ENCODE data around the gene KCNH4.

The KCNH4 gene

DNA sequence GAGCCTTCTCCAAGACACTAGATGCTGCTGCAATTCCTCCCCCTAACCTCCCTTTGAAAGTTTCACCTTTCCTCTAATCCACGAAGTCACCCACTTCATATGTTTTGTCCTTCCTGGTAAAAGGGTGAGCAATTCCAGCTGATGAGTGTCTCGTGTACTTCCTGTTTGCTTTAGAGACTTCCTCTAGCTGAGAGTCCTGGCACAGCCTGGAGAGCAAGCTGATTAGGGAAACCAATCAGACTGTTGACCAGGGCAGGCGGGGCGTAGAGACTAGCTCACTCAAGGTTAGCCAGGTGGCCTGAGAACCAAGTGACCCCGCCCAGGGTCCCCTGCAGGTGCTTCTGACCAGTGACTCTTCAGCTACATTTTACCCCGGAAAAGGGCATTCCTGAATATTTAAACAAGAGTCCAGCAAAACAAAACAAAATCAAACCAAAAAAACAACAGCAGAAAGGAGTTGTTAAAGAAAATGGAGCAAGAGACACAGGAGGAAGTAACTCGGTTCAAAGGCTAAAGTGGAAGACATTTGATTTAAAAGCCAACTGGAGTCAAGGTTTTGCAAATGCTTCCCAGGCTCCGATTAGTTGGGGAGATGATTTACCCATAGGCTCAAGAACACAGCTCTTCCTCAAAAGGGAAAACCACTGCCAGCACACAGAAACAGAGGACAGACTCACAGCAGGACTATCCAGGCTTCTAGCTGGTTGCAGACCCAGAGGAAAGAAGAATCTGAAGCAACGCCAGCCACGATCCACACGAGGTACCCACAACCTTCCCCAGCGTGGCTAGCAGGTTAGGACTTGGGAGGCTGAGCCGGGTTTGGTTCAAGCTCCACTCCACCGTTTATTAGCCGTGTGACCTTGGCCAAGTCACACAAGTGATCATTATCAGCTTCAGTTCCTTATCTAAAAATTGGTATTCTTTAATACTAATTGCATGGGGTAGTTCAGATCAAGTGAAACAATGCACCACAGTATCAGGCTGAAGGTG is 45.0 kb downstream of the KCNH4 start:
- DNase-seq = no peak

DNA sequence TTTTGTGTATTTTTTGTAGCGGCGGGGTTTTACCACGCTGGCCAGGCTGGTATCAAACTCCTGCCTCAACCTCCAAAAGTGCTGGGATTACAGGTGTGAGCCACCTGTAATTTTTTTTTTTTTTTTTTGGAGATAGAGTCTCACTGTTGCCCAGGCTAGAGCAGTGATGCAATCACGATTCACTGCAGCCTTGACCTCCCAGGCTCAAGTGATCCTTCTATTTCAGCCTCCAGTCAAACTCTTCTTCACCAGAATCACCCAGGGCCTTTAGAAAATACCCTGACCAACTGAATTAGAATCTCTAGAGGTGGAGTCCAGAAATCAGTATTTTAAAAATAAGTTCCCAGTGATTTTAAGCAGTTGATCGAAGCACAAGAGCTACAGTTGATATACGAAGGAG is 45.8 kb downstream of the KCNH4 start:
- DNase-seq = no peak

DNA sequence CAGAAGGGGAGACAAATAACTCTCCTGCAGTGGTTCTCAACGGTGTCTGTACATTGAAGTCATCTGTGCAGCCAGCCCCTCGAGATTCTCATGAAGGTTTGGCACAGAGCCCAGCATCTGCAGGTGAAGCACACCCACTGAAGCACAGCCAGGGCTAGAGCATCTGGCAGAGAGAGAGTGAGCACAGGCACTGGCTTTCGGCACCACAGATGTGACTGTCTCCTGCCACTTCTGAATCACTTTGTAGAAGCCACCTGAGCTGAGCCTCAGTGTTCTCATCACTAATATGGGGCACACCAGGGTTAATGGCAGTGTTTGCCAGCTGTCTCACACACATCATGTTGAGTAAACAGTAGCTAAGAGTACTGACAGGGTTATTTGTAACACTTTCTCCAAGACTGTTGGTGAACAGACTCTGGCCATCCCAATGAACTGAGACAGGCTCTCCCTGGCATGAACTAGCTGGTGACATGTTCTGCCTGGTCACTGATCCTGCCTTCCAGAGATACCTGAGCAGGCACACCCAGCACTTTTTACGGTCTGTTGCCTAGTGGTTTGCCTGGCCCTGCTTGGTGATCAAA is 47.4 kb downstream of the KCNH4 start:
- DNase-seq = peak; percentile 21

DNA sequence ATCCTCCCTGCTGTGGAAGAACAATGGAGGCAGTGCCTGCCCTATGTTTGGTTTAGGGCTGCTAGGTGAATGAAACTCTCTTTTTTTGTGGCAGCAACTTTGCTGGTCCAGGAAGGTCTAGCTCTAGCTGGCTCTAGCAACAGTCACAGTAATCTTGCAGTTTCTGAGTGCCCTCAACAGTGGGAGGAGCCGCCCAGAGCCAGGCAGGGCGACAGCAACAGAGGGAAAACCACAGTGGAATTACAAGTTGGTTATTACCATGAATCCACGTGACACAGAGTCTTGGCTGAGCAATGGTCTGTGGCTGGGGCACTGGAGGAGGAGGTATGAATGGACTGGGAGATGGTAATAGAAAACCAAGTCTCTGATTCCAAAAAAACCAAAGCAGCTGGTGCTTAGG is 48.0 kb downstream of the KCNH4 start:
- peak; percentile 36 for DNase-seq

DNA sequence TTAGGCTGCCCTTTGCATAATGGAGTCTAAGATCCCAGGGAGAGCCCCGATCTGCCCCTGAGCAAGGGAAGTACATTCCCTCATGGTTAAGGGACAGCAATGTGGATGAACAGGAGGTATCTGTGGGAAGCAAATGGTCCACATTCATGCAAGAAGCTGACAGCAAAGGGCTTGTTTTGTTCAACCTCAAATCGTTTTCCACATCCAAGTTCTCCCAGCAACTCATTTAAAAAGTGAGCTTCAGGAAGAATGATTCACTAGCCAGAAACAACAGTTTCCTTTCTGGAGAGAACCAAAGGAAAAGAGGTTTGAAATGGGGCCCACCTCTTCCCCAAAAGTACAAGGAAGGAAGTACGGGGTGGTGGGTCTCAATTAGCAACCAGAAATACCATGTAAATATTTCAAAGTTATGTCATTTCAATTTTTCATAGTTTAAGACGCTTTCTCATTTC is 48.9 kb downstream of the KCNH4 start:
- no peak for DNase-seq

DNA sequence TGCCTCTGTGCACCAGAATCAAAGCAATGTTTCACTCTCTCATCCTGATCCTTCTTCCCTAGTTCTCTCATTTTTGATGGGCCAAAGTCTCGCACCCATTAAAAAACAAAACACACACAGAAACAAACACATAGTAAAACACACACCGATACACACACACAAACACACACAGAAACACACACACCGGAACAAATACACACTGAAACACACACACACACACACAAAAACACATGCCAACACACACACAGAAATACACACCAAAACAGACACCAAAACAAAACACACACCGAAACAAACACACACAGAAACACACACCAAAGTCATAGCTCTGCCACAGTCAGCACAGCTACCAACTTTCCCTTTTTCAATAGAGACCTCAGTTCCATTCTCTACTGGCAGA is 49.7 kb downstream of the KCNH4 start:
- DNase-seq = no peak

DNA sequence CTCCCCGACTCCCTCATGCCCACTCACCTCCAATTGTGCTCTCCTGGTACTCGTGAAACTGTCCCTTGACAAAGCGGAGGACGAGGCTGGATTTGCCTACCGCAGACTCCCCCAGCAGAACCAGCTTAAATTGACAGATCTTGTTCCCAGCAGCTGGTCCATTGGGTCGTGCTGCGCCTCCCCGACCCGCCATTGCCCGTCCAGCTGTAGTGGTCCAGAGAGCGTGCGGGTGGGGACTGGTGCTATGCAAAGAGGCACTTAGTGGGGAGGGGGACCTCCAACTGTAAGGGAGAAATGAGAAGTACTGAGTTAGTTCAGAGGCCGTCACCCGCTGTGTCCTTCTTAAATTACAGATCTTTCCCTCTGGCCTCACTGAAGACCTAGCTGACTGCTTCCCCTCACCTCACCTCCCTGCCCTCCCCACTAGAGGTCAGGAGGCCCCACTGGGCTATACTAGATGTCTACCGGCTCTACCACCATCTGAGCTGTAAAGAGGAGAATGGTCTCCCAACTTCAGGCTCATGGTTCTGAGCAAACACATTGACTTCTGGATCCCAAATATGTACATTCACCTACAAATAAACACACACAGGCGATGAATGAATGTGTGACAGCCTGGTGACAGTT is 50.5 kb downstream of the KCNH4 start:
- DNase-seq = no peak

DNA sequence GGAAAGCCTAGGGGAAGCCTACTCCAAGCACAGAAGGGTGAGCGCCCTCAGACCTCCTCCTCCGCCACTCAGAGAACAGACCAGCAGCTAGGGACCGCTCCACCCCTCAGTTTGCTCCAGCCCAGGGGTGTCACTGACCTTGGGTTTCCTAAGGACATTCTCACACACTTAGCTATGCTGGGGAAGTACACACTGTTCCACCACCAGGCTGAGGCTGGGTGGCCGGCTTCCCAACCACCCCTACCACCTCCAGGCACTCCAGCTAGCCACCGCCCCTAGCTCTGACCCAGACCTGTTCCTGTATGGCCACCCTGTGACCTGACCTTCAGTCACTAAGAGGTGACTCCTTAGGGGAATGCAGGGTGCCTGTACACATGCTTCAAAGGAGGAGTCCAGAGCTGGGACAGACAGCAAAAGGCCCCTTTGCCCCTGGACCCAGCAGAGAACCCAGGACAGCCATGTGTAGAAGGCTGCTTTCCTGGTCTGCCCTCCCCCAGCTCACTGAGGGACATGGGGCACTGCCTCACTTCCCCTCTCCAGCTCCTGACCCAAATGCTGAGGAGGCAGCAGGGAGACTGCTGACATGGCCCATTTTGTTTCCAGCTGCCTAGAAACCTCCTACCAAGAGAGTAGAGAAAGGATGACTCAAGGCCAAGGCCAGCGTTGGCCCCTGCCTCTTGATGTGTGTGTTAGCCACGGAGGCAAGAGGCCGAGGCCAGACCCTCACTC is 51.7 kb downstream of the KCNH4 start:
- no peak for DNase-seq

DNA sequence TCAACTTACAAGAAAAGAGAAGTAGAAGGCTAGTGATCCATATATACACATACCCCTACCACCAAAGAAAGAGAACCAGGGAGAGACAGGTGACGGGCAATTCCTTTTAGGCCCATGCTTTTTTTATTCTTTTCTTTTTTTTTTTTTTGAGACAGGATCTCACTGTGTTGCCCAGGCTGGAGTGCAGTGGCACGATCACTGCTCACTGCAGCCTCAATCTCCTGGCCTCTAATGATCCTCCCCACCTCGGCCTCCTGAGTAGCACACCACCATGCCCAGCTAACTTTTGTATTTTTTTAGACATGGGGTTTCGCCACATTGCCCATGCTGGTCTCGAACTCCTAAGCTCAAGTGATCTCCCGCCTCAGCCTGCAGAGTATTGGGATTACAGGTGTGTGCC is 53.5 kb downstream of the KCNH4 start:
- no peak for DNase-seq

DNA sequence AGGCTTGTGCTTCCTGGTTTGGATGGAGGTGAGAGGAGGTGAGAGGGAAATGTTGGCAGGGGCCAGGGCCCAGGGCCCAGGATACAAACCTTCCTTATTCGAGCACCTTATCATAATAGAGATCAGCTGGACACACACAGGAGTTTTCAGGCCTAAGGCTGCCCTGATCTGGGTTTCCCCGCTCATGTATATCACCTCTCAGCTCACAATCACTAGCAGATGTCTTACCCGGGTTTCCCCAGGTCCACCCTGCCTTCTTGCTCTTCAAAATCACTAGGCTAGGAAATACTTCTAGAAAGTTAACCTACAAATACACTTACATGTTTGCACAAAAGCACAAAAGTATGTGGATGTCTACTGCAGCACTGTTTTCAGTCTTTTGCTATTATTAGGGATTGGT is 54.1 kb downstream of the KCNH4 start:
- DNase-seq = no peak

DNA sequence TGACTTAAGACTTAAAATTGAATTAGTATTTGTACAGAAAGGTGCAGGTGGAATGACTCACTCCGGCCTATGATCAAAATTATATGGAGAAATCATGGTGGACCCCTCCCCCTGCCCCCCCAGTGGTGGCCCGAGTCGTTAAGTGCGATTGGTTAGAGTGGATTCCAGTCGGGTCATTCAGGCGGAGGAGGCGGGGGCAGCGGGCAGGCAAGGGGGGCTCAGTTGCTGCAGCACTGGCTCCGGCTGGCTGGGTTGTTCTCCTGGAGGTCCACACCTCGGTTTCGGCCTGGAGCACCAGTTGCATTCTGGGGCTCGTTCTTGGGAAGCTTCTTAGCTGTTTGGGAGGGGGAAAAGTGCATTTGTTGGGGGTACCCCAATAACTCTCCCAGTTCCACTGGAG is 55.4 kb downstream of the KCNH4 start:
- DNase-seq = no peak

DNA sequence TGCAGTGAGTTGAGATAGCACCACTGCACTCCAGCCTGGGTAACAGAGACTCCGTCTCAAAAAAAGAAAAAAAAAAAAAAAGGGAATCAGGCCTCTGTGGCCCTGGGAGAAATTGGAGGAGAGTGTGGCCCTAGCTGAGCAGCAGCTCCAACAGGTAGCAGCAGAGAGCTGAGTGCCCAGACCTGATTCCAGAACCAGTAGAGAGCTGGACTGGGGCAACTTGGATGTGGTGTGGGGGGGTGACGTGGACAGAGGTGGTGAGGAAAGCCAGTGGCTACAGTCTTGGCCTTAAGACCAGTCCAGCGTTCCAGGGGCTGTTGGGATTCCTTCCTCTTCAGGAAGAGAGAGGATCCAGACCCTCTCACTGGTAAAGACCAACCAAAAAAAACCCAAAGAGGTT is 56.7 kb downstream of the KCNH4 start:
- DNase-seq = no peak

DNA sequence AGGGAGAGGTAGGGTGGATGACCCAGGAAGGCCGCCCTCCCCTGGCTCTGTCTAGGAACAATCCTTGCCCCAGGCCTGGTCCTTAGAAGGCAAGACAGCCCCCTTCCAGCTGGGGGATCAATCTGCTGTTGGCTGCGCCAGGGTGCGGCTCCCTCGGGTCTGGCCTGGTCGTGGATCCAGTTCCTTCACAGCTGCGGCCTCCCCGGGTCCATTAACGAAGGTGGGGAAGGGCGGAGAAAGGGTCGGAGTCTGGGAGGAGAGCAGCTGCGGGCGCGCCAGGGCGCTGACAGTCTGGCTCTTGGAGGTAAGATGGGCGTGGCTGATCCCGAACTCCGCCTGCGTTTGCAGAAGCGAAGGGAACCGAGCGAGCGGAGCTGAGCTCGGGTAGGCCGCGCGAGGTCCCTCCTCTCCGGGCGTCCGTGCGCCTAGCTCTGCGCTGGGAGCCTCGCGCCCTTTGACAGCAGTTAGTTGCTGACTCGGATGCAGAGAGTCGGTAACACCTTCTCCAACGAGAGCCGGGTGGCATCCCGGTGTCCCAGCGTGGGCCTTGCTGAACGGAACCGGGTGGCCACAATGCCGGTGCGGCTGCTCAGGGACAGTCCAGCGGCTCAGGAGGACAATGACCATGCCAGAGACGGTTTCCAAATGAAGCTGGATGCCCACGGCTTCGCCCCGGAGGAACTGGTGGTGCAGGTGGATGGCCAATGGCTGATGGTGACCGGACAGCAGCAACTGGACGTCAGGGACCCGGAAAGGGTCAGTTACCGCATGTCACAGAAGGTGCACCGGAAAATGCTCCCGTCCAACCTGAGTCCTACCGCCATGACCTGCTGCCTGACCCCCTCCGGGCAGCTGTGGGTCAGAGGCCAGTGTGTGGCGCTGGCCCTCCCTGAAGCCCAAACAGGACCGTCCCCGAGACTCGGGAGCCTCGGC is 58.3 kb downstream of the KCNH4 start, which contains the start of gene HSPB9:
TSS of gene HSPB9 (plus strand) at position 434 of the 933 bp plus-strand sequence. CDS start at position 481, 47 bp downstream.
- DNase-seq = no peak

DNA sequence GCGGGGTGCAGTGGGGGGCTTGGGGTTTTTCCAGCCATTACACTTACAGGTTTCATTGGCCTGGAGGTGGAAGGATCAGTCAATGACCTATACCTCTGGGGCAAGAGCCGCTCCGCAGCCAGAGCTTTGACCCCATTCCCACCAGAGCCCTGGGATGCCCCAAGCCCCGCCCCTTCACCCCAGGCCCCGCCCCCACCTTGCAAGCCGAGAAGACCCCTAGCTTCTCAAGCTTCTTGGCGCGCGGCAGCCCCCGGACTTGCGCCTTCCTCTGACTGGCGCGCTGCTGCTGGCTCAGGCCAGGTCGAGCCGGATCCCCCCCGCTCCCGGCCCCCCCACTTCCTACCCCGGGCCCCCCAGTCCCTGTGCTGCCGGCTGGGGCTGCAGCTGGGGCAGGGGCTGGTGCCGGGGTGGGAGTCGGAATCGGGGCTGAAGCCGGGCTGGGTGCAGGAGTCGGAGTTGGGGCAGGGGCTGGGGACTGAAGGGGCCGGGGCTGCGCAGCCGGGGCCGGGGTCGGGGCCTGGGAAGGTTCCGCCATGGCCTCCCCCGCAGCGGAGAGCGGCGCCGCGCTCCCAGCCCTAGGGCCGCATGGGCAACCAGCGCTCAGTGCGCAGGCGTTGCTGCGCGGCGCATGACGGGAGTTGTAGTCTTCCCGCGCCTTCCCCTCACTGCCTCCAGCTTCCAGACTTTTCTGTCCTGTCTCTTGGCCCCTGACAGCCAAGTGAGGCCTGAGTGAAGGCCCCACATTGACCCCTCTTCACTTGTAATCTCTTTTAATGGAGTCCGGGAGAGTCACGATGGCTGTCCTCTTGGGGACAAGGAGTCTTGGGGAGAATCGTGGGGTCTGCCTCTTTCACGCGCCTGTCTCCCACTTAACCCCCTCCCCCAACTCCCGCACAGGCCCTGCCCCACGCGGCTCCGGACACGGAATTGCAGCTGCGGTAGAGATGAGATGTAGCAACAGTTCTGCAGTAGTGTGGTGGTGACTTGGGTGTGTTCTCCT is 59.9 kb downstream of the KCNH4 start, which contains the start of gene KAT2A:
TSS of gene KAT2A (minus strand) at position 598 of the 1,000 bp plus-strand sequence. CDS start at position 535, 63 bp downstream.
- peak; percentile 81 for DNase-seq

DNA sequence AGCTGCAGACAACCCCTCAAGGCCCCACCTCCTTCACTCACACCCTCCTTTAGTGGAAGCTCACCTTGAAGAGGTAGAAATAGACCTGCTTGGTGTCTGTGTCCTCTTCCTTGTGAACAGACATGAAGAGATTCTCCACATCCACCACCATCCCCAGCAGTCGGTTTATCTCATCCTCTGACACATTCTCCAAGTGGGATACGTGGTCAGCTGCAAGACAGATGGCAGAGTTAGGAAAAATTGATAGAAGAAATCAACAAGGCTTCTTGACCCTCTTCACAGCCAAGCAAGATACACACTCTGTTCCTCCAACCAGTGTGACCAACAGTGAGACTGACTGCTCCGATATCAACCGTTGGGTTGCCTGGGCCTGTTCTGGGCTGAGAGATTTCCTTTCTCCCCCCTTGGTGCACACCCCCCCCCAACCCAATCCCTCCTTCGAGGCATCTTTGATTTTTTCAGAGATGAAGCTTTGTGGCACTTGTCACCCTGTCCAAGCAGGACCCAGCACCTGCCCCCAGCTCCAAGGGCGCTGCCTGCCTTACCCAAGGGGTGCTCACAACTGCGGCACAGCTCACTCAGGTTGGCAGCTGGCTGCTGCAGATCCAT is 60.7 kb downstream of the KCNH4 start:
- DNase-seq = no peak

DNA sequence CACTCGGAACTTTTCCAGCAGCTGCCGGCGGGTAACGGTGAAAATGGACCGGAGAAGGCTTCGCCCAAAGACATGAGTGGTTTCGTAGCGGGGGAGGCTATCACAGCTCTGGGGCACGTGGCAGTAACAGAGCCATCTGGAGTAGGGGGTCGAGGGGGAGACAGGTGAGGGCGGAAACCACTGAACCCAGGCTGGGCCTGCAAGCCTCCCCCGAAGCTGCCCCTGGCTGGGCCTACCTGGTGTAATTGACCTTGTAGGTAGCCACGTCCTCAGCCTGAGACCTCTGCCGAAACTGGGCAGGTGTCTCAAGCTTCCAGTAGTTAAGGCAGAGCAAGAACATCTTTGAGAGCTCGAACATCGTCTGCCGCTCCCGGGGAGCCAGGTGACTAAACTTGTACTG is 61.6 kb downstream of the KCNH4 start:
- DNase-seq = no peak

DNA sequence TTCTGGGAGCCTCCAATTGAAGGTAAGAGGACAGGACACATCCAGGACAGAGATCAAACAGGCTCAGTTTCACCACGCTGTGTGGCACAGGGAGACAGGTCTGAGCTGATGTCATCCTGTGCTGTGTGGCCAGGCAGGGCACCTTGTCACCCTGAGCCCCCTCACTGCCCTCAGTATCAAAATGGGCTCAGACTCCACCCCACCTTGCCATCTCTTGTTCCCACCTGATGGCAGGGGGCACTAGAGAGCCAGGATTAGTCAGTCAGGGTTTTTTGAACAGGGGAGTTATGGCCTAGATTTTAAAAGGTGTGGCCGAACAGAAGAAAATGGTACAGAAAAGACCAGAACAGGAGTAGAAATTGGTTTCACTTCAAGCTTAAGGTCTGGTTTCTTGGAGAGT is 62.4 kb downstream of the KCNH4 start:
- DNase-seq = peak; percentile 44

DNA sequence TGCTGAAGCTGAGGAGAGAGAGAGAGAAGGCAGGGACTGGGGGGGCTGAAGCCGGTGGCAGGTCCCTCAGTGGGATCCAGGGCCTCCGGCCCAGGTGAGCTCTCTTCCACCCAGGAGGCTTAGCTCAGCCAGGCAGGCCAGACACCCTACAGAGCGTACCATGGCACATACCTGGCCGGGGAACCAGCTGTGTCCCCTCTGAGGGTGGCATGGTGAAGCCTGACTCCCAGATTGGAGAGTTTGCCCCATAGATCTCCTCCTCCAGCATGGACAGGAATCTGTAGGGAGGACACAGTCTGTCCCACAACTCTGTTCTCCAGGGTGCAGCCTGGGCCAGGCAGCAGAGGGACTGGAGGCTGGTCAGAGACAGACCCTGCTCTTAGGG is 62.8 kb downstream of the KCNH4 start:
- DNase-seq = no peak

DNA sequence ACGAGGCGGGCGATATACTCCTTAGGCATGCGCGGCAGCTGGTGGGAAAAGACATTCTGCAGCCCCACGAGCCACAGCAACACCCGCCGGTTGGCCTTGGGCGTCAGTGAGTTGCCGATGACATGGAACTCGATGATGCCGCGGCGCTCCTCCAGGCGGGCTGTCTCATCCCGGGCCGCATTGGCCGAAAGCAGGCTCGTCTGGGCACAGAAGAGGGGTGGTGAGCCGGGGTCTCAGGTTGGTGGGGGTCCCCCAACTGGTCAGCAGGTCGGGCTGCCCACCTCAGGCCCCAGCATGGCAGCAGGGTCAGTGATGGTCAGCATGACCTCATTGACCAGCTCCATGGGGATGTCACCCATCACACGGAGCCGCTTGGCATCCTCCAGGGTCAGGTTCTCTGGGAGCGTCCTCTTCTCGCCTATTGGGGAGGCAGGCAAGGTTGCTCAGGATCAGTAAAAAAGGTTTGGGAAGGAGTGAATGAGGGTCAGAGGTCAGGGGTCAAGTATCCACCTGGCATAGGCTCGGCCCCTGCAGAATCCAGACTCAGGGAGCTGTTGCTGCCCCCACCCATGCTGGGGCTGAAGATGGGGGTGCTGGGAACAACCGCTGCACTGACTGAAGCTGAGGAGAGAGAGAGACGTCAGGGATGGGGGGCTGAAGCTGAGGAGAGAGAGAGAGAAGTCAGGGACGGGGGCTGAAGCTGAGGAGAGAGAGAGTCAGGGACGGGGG is 63.4 kb downstream of the KCNH4 start:
- no peak for DNase-seq
